GM19397 (cell line): ENCODE data around the gene PLB1.

Source experiments
- ATAC-seq: cut with Tn5 transposase; IDR thresholded peaks from one replicate; pipeline ENCODE4 v1.9.1; 2021; ENCODE audit warnings: mild to moderate bottlenecking, moderate library complexity; ENCODE audit not compliant: unreplicated experiment

The PLB1 gene, protein sequence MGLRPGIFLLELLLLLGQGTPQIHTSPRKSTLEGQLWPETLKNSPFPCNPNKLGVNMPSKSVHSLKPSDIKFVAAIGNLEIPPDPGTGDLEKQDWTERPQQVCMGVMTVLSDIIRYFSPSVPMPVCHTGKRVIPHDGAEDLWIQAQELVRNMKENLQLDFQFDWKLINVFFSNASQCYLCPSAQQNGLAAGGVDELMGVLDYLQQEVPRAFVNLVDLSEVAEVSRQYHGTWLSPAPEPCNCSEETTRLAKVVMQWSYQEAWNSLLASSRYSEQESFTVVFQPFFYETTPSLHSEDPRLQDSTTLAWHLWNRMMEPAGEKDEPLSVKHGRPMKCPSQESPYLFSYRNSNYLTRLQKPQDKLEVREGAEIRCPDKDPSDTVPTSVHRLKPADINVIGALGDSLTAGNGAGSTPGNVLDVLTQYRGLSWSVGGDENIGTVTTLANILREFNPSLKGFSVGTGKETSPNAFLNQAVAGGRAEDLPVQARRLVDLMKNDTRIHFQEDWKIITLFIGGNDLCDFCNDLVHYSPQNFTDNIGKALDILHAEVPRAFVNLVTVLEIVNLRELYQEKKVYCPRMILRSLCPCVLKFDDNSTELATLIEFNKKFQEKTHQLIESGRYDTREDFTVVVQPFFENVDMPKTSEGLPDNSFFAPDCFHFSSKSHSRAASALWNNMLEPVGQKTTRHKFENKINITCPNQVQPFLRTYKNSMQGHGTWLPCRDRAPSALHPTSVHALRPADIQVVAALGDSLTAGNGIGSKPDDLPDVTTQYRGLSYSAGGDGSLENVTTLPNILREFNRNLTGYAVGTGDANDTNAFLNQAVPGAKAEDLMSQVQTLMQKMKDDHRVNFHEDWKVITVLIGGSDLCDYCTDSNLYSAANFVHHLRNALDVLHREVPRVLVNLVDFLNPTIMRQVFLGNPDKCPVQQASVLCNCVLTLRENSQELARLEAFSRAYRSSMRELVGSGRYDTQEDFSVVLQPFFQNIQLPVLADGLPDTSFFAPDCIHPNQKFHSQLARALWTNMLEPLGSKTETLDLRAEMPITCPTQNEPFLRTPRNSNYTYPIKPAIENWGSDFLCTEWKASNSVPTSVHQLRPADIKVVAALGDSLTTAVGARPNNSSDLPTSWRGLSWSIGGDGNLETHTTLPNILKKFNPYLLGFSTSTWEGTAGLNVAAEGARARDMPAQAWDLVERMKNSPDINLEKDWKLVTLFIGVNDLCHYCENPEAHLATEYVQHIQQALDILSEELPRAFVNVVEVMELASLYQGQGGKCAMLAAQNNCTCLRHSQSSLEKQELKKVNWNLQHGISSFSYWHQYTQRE (N-terminal part only)

GRCh38 chr2:28495551-28496250 is at the start of gene PLB1:
Gene PLB1, plus strand, starts transcription at chr2:28496060. Its CDS starts 55 bp downstream, at chr2:28496115.
- no peak for ATAC-seq

GRCh38 chr2:28446531-28446930 is 49.3 kb upstream of the PLB1 start:
- ATAC-seq, result no peak

GRCh38 chr2:28447086-28447485 is 48.8 kb upstream of the PLB1 start:
- no peak for ATAC-seq

DNA sequence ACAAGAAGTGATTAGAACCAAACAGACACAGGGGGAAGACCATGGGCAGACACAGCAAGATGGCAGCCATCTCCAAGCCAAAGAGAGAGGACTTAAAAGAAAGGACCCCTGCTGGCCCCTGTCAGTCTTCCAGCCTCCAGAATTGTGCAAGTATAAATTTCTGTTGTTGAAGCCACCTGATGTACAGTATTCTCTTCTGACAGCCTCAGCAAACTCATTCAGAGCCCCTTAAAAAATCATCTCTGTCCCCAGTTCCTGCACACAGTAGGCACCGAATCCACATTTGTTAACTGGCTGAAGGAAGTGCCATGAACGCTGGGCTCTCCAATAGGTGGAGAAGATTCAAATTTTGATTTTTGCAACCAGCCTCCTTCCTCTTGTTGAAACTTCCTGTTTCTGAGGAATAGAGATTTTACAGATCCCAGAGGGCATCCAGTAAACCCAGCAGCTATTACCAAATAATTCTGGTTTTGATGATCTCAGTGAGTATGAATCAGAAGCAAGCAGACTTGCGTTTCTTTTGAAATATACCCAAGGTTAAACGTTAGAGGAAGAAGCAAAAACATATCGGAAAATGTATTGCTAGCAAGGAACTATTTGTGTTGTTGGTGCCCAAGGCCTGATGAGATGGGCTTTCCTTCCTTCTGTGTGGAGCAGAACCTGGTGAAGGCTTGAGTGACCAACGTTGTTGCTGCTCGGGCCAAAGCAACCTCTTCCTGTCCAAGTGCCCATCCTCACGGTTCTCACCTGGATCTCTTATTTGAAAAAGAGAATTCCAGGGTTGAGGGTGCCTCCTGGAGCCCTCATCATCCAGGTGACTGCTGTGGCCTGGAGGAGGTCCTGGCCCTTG is 47.7 kb upstream of the PLB1 start:
- ATAC-seq, result no peak

DNA sequence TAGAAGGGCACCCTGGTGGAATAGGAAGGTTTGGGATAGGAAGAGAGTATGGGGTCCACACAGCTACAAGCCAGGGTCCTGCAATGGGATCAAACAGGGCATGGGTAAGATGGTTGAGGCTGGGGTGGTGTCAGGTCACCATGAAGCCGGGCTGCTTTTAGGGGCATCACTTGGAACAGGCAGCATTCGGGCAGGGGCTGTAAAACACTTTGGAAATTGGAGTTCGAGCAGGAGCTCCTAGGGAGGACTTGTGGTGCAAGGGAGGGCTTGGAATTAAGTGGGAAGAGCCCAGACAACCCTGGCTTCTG is 47.1 kb upstream of the PLB1 start:
- no peak for ATAC-seq

GRCh38 chr2:28449126-28449487 is 46.8 kb upstream of the PLB1 start:
- ATAC-seq, result no peak

DNA sequence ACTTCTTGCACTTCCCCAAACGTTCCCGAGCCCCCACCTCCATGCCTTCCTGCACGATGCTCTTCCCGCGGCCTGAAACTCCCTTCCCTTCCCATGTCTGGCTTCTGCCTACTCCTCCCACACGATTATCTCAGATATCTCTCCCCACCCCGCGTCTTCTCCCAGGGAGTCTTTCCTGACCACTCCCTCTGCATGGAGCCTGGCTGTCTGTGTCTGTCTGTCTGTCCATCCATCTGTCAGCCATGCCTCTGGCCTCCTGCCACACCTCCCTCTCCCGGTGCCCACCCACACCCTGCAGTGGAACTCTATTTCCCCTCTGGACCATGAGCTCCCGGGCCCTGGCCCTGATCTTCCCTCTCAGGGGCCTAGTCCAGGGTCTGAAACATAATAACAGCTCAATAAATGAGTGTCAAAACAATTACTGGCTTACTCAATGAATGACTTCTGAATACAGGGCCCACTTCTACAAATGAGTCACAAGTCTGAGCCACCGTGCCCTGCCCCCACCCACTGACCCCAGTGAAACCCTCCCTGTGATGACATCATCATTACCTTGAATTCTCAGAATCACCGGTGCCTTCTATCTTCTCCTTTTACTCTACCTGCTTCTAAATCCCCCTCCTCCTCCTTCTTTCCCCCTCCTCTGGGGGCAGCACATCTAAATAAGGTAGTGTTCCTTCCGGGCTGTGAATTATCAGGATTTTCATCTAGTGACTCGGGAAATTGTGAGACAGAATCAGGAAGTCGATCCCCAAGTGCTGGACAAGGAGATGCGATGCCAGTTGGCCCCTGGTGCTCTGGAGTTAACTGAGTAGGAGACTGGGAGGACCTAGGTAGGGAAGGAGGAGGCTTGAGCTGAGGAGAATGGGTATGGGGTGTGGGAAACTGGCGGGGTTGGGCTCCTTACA is 46.1 kb upstream of the PLB1 start:
- ATAC-seq, result no peak

GRCh38 chr2:28450901-28451565 is 44.8 kb upstream of the PLB1 start:
- no peak for ATAC-seq

GRCh38 chr2:28451793-28452533 is 43.9 kb upstream of the PLB1 start:
- ATAC-seq, result no peak

DNA sequence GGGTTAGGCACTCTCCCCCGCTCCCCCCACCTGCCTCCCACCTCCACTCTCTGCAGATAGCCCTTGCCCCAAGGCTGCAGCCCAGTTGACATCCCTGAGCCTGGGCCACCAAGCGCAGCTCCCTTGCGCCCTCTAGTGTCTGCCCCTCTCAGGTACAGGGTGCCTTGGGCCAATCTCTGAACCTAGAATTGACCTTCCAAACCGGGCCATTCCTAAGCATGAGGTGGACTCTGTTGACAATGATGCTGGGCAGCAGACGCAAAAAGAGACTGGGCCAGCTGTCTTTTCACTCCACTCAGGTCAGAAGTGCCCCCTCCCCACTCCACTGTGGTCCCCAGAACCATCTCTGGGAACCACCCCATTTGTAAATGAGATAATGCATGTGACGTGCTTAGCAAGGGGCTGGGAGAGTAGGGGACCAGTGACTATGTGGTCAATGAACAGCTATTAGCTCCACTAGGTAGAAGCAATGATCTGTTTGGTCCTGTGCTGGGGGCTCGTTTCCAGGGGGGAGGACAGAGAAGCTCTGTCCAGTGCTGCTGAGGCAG is 43.3 kb upstream of the PLB1 start:
- ATAC-seq, result no peak

DNA sequence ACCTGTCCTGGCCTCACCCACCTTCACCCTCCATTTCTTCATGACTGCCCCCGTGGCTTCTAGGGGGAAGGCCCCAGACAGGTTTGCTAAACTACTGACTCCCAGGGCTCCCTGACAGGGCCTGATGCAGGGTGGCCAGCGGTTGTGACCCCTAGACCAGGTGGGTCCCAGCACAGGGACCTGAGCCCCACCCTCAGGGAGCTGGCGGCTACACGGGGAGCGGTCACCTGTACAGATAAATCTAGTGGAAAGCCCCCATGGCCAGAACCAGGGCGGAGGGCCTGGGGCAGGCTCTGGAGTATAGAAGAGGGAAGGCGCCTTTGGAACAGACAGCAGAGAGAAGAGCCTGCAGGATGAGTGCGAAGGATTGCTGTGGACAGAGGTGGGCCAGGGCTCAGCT is 42.5 kb upstream of the PLB1 start:
- ATAC-seq, result no peak

DNA sequence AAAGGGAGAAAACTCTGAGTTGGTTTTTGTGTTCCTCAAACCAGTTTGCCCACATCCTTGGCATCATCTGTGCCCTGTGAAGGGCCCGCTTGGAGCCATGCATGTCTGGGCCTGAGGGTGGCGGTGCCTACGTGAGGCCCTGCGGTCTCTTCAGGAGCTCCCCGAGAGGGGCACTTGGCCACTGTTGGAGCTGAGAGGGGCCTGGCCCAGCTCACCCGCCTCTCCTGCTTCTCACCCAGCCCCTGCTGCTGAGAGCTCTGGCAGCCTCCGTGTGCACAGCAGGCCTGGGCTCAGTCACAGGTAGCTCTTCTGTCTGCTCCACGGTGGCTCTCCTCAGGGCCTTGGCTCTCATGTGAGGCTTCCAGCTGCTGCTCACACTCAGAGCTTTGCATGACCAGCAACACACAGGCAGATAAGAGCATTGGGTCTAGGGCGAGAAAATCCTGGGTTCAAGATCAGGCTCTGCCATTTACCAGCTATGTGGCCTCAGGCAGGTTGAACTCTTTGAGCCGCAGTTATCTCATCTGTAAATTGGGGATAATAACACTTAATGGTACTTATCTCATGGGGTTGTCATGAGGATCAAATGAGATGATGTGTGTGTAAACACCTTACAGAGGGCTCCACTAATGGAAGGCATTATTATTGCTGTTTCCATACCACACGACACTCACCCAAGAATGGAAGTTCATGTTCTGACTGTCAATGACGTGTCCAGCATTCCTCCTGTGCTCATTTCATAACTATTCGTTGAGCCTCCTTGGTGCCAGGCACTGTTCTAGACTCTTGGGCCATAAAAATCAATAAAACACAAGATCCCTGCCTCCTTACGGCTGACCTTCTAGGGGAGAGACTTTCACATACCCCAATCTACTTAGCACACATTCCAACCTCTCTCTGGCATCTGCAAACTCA is 41.6 kb upstream of the PLB1 start:
- ATAC-seq, result no peak

- no peak for ATAC-seq
Measured at GRCh38 chr2:28457237-28457636, 38.6 kb upstream of the PLB1 start.

DNA sequence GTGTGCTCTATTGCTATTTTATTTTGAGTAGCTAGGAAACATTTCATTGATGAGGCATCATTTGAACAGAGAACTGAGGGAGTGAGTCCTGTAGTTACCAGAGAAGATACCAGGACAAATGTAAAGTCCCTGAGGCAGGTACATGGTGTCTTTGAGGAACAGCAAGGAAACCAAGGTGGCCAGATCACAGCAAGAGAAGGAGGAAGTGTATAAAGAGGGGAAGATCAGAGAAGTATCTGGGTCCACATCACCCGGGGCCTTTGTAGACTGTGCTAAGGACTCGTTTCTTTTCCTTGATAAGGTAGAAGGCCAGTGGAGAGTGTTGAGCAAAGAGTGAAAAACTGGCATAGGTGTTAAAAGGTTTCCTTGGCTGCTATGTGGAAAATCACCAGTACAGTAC is 34.8 kb upstream of the PLB1 start:
- no peak for ATAC-seq

- ATAC-seq, result no peak
Measured at GRCh38 chr2:28462122-28462521, 33.7 kb upstream of the PLB1 start.

- ATAC-seq, result no peak
Measured at GRCh38 chr2:28463211-28463816, 32.5 kb upstream of the PLB1 start.
